ENCODE results near the gene STK16. TPM values are rescaled to one million over a fixed set of nuclear protein-coding genes. Genes with fewer than 3 reads are reported as not detected.

STK16 gene
- total RNA-seq, 2 experiments from 2014 or later: 11.2 to 14.1 TPM

DNA sequence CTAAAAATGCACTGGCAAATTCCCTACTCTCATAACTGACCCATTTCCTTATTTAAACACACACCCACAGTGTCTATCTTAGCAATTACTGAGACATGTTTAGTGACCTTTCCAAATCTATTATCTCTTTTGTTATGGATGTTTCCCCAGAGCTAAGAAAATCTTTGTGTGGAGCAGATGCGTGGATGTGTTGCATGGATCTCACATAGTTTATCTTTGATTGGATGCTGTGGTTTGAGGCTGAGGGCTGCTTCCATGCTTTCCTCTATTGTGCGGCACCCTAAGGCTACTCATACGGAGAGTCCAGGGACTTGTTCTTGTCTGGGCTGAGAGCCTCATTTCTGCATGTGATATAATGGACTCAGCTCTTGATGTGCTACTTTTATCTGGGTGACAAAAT lies 10.9 kb upstream of the STK16 start:
- DNase-seq (no peak), ATAC-seq (ENCODE audit: poor library complexity) (no peak)
- Histone ChIP-seq H3K4me3 (ENCODE audit: low read length) (no peak overlapping the region), H3K36me3 (ENCODE audit: insufficient read depth, low read length) (peaks cover 67% of the 10 kb centered on the region), H3K9me3 (ENCODE audit: control insufficient read depth in 1 of 2, insufficient read depth in 1 of 2, low read length in 2 of 2) (no peaks in the 10 kb centered on the region), H3K27ac (ENCODE audit: low read depth in 1 of 2, low read length in 2 of 2) (no peak overlapping the region), H3K27me3 (ENCODE audit: control insufficient read depth in 1 of 2, insufficient read depth in 2 of 2, low read length in 2 of 2) (no peaks in the 10 kb centered on the region), H3K4me1 (ENCODE audit: insufficient read depth, low read length) (peaks cover 29% of the 10 kb centered on the region)
- Mint-ChIP-seq H3K4me1 (ENCODE audit: low read depth) (peaks cover 36% of the 10 kb centered on the region), H3K27me3 (no peaks in the 10 kb centered on the region), H3K4me3 (no peak overlapping the region), H3K27ac (peak overlapping the region; percentile 37), H3K36me3 (ENCODE audit: low read depth) (peaks cover 86% of the 10 kb centered on the region), H3K9me3 (no peaks in the 10 kb centered on the region)
- TF ChIP-seq, protein P1, sequence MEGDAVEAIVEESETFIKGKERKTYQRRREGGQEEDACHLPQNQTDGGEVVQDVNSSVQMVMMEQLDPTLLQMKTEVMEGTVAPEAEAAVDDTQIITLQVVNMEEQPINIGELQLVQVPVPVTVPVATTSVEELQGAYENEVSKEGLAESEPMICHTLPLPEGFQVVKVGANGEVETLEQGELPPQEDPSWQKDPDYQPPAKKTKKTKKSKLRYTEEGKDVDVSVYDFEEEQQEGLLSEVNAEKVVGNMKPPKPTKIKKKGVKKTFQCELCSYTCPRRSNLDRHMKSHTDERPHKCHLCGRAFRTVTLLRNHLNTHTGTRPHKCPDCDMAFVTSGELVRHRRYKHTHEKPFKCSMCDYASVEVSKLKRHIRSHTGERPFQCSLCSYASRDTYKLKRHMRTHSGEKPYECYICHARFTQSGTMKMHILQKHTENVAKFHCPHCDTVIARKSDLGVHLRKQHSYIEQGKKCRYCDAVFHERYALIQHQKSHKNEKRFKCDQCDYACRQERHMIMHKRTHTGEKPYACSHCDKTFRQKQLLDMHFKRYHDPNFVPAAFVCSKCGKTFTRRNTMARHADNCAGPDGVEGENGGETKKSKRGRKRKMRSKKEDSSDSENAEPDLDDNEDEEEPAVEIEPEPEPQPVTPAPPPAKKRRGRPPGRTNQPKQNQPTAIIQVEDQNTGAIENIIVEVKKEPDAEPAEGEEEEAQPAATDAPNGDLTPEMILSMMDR (IDR thresholded peaks at IDR 0.05): no peak
- POLR2A ChIA-PET: interaction anchor here (0.7 to 1.9 kb wide), 3 partner anchors 11 to 28 kb away, joined by 3 to 9 read pairs (median 4); partner anchors contain the start of genes GLB1L, STK16, TUBA4A and ZFAND2B
- intact Hi-C loops (cut with DNase I, micrococcal nuclease): no loop called here
- CTCF ChIA-PET: interaction anchor here (1.3 kb wide), 1 partner anchor 61 kb away, joined by 7 read pairs; no protein-coding TSS in a partner anchor

DNA sequence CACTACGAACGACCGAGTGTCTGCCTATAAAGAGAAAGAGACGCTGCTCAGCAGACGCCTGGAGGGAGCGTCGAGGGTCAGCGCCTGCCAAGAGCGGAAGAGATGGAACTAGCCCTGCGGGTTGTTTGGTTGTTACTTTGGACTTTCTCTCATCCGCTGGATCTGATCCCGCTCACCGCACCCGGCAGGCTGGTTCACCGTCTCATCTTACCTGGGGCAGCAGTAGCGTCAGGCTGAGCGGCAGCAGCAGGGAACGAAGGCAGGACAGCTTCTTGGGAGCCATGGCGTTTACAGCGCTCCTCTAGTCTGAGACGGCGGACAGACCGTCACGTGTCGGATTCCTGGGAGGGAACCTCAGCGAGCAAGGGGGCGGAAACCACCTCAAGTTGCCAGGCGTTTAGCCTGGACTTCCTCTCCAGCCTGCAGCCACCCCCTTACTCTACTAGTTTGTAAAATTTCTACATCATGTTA lies 2.0 kb upstream of the STK16 start:
- TF ChIP-seq, protein P1 (IDR thresholded peaks at IDR 0.05): no peak
- Mint-ChIP-seq H3K27ac (peak overlapping the region; percentile 96), H3K27me3 (no peaks in the 10 kb centered on the region), H3K36me3 (ENCODE audit: low read depth) (peaks cover 27% of the 10 kb centered on the region), H3K9me3 (no peaks in the 10 kb centered on the region), H3K4me3 (peak overlapping the region; percentile 76), H3K4me1 (ENCODE audit: low read depth) (peaks cover 54% of the 10 kb centered on the region)
- DNase-seq (peak in 2 of 14 experiments; percentile 29 to 47), ATAC-seq (ENCODE audit: poor library complexity) (no peak)
- Histone ChIP-seq H3K36me3 (ENCODE audit: insufficient read depth, low read length) (peaks cover 7% of the 10 kb centered on the region), H3K27me3 (ENCODE audit: control insufficient read depth in 1 of 2, insufficient read depth in 2 of 2, low read length in 2 of 2) (no peaks in the 10 kb centered on the region), H3K4me1 (ENCODE audit: insufficient read depth, low read length) (peaks cover 42% of the 10 kb centered on the region), H3K4me3 (ENCODE audit: low read length) (no peak overlapping the region), H3K27ac (ENCODE audit: low read depth in 1 of 2, low read length in 2 of 2) (no peak overlapping the region), H3K9me3 (ENCODE audit: control insufficient read depth in 1 of 2, insufficient read depth in 1 of 2, low read length in 2 of 2) (no peaks in the 10 kb centered on the region)
- POLR2A ChIA-PET: interaction anchor here (3.4 kb wide), 1 partner anchor 11 kb away, joined by 68 read pairs; the partner anchor contains the start of genes TUBA4A and TUBA4B
- CTCF ChIA-PET: no interaction called here
- intact Hi-C loops (cut with DNase I, micrococcal nuclease): no loop called here

DNA sequence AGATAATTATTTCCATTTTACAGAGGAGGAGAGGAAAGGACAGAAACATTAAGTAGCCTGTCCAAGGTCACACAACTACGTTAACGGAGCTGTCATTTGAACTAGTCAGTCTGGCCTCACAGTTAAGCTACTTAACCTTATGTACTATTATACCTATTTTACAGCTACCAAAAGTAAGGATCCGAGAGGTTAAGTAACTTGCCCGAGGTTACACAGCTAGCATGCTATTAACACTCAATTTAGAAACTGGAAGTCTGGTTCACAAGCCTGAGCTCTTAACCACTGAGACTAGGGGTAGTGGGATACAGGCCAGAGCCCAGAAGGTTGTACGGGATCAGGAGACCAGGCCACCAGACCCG lies 511 bp upstream of the STK16 start:
- H3K4me1 ChIP-seq (ENCODE audit: insufficient read depth, low read length): peaks cover 57% of the 10 kb centered on the region
- CTCF ChIA-PET: interaction anchor here (0.6 to 2.3 kb wide), 4 partner anchors 14 to 50 kb away, joined by 3 to 26 read pairs (median 4); no protein-coding TSS in a partner anchor

More for the DNA sequence above, 511 bp upstream of the STK16 start:
- DNase-seq: no peak
- intact Hi-C loops (cut with DNase I, micrococcal nuclease): loop anchor here (1.0 to 5.0 kb wide), 4 partner anchors 9 to 67 kb away; partner anchors contain the start of genes ANKZF1 (in 1 of the 2), ATG9A (in 1 of the 2), CNPPD1 (in 1 of the 2) and RETREG2 (in 1 of the 2)
- peak overlapping the region; percentile 99 for H3K4me3 ChIP-seq (ENCODE audit: low read length)
- POLR2A ChIA-PET: interaction anchor here (0.7 to 7.3 kb wide), 15 partner anchors 9 to 958 kb away, joined by 3 to 181 read pairs (median 7); partner anchors contain the start of genes ANKZF1, ATG9A, CNPPD1 and DNAJB2
- H3K27ac Mint-ChIP-seq: peak overlapping the region; percentile 96
- H3K4me3 Mint-ChIP-seq: peak overlapping the region; percentile 88
- peaks cover 29% of the 10 kb centered on the region for H3K36me3 Mint-ChIP-seq (ENCODE audit: low read depth)
- ATAC-seq (ENCODE audit: poor library complexity): no peak
- TF ChIP-seq, protein P1 (IDR thresholded peaks at IDR 0.05): no peak
- H3K27ac ChIP-seq (ENCODE audit: low read depth in 1 of 2, low read length in 2 of 2): peak overlapping the region; percentile 95 to 98
- H3K9me3 Mint-ChIP-seq: no peaks in the 10 kb centered on the region
- no peaks in the 10 kb centered on the region for H3K27me3 Mint-ChIP-seq
- H3K27me3 ChIP-seq (ENCODE audit: control insufficient read depth in 1 of 2, insufficient read depth in 2 of 2, low read length in 2 of 2): no peaks in the 10 kb centered on the region
- H3K9me3 ChIP-seq (ENCODE audit: control insufficient read depth in 1 of 2, insufficient read depth in 1 of 2, low read length in 2 of 2): no peaks in the 10 kb centered on the region
- H3K36me3 ChIP-seq (ENCODE audit: insufficient read depth, low read length): peaks cover 22% of the 10 kb centered on the region
- peaks cover 68% of the 10 kb centered on the region for H3K4me1 Mint-ChIP-seq (ENCODE audit: low read depth)
